Muscle layer of duodenum (tissue), 2 donors: ENCODE results near the gene C2CD4C.
"Not testable (repeated sequence)": the region's sequence is repeated elsewhere in the genome, so short reads cannot be mapped to it uniquely, and the experiment has no call there.

Experiments
- H3K27ac ChIP-seq: one replicate; pipeline ENCODE4 v1.7.0; 2013; ENCODE audit warnings: mild to moderate bottlenecking, low read length
- H3K27me3 ChIP-seq: one replicate; pipeline ENCODE4 v1.7.0; 2013; ENCODE audit warnings: low read depth, mild to moderate bottlenecking, control low read depth, low read length
- H3K36me3 ChIP-seq, 2 donors: one replicate each; pipeline ENCODE4 v1.7.0; 2013; ENCODE audit warnings: low read length in 2 of 2, control low read depth in 1 of 2, mild to moderate bottlenecking in 1 of 2; ENCODE audit not compliant: insufficient read depth in 2 of 2, control insufficient read depth in 1 of 2
- H3K4me1 ChIP-seq, 2 donors: one replicate each; pipeline ENCODE4 v1.7.0; 2013; ENCODE audit warnings: low read length in 2 of 2, mild to moderate bottlenecking in 2 of 2, control low read depth in 1 of 2, moderate library complexity in 1 of 2; ENCODE audit not compliant: insufficient read depth in 2 of 2, control insufficient read depth in 1 of 2
- H3K4me3 ChIP-seq, 2 donors: one replicate each; pipeline ENCODE4 v1.7.0; 2013; ENCODE audit warnings: low read length in 2 of 2, low read depth in 1 of 2, mild to moderate bottlenecking in 1 of 2
- H3K9me3 ChIP-seq, 2 donors: one replicate each; pipeline ENCODE4 v1.7.0; 2013; ENCODE audit warnings: low read length in 2 of 2, control low read depth in 1 of 2, mild to moderate bottlenecking in 1 of 2; ENCODE audit not compliant: control insufficient read depth in 1 of 2
- donor health status: healthy.

The C2CD4C gene

DNA sequence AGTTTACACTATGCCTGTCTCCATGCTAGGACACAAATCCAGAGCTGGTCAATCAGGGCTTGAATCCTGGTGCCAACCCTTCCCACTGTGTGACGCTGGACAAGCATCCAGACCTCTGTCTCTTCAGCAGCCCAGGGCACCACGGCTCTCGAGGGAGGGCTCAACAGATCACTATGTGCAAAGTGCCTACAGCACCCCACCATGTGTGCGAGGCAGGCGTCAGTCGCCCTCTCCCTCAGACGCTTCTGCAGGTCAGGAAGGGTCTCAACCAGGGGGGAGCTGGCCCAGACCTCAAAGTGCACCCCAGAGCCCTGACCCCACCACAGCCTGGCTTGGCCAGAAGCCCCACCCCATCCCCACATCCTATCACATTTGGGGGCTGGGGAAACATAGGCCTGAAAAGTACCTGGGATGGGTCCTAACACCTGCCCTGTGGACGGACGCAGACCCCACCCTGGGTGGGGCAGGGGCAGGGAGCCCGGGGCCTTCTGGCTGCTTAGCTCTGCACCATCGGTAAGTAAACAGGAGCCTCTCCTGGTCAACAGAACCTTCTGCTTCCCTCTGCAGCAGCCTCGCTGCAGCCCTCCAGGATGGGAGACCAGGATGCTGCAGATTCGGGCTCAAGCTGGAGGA, 2.9 kb upstream of the C2CD4C start:
- Histone ChIP-seq H3K4me3 (no peak overlapping the region), H3K9me3 (no peaks in the 10 kb centered on the region), H3K27ac (no peak overlapping the region), H3K4me1 (peaks cover 0 to 18% of the 10 kb centered on the region in 2 donors), H3K36me3 (peaks cover 0 to 4% of the 10 kb centered on the region in 2 donors), H3K27me3 (peaks cover 14% of the 10 kb centered on the region)

DNA sequence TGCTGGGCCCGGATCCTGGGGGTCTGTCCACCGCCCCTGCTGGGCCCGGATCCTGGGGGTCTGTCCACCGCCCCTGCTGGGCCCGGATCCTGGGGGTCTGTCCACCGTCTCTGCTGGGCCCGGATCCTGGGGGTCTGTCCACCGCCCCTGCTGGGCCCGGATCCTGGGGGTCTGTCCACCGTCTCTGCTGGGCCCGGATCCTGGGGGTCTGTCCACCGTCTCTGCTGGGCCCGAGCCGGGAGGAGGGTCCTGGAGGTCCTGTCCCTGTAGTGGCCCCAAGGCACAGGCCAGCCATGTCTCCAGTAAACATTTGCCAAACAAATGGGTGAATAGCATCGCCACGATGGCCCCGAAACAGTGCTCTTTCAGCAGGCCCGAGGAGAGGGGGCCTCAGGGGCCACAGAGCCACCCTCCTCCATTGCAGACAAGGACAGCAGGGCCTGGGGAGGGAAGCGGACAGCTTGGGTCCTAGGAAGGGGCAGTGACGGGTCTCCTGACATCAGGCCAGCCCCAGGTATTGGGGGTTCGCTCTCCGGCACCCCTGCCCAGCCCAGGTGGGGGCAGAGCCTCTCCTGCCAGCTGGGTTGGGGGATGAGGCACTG, 2.3 kb upstream of the C2CD4C start:
- Histone ChIP-seq H3K4me1 (peaks cover 0 to 18% of the 10 kb centered on the region in 2 donors), H3K27me3 (peaks cover 14% of the 10 kb centered on the region)
- not testable (repeated sequence) for H3K27ac ChIP-seq, H3K4me3 ChIP-seq, H3K36me3 ChIP-seq, H3K9me3 ChIP-seq

DNA sequence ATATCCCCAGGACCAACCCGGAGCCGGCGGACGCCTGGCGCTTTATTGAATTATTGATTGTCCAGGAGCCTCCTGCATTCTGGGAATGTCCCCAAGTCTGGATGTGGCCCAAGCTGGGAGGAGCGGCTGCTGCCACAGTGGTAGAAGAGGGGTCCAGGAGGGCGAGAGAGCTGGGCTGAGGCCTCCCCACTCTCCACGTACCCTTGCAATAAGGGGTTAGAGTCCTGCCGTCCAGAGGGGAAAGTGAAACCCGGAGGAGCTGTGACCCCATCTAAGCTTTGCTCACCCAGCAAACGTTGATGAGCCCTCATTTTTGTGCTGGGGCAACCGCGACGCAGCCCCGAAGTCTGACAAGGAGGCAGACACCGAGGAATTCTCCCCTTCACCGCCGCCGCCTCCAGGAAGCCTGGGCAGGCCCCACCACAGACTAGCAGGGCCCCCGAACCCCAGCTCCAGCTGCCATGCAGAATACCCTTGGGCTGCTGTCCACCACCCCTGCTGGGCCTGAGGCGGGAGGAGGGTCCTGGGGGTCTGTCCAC, 1.4 kb upstream of the C2CD4C start:
- Histone ChIP-seq H3K4me1 (peaks cover 0 to 18% of the 10 kb centered on the region in 2 donors), H3K36me3 (no peaks in the 10 kb centered on the region), H3K27ac (no peak overlapping the region), H3K9me3 (no peaks in the 10 kb centered on the region), H3K4me3 (no peak overlapping the region), H3K27me3 (peaks cover 14% of the 10 kb centered on the region)

DNA sequence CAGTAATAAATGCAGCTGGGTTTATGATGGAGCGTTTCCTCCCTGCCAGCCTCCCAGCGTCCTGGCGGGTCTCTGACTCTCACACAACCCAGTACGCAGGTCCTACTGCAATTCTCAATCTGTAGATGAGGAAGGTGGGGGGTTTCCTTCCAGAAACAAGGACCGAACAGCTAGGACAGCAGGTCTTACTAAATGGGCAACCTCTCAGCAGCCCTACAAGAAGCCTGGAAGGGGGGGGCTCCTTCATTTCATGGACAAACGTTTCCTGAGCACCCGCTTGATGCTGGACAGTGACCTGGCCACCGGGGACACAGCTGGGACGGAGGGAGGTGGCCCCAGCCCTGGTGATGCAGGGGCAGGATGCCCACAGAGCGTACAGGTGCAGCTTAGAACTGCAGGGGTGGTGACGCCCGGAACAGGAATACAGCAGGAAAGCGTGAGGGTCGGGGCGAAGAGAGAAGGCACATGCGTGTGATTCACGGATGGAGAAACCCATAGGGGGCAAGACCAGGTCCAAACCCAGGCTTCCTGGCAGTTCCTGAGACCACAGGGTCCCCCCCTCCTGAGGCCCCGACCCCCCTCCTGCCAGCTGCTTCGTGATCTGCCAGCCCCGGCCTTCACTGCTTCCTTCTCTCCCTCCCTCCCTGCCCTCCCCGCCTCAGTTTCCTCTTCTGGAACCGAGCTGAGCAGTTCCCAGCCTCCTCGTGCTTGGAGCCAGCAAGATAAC, 732 bp upstream of the C2CD4C start:
- H3K4me1 ChIP-seq, result peaks cover 0 to 18% of the 10 kb centered on the region in 2 donors
- peak overlapping the region in 1 of 2 donors; percentile 57 for H3K4me3 ChIP-seq
- no peaks in the 10 kb centered on the region for H3K36me3 ChIP-seq
- no peaks in the 10 kb centered on the region for H3K9me3 ChIP-seq
- H3K27me3 ChIP-seq, result peaks cover 14% of the 10 kb centered on the region
- H3K27ac ChIP-seq, result no peak overlapping the region

DNA sequence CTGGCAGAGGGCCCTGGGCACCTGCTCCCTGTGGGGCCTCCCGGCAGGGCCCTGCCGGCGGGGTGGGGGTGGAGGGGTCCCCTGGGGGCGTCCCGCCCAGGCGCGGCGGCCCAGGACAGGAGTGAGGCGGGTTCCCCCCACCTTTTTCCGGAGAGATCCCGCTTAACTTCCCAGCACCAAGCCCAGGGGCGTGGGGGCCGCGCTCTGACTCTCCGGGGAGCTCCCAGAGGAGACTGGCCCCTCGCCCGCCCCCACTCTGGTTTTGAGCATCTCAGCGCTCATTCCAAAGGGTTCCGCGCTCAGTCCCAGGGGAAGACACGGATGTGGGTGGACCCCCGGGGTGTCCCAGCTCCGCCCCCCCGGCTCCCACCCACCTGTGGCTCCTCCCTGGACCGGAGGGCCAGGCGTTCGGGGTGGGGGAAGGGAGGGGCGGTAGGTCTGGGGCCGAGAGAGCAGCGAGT, 476 bp downstream of the C2CD4C start:
- H3K4me1 ChIP-seq, result peaks cover 0 to 18% of the 10 kb centered on the region in 2 donors

DNA sequence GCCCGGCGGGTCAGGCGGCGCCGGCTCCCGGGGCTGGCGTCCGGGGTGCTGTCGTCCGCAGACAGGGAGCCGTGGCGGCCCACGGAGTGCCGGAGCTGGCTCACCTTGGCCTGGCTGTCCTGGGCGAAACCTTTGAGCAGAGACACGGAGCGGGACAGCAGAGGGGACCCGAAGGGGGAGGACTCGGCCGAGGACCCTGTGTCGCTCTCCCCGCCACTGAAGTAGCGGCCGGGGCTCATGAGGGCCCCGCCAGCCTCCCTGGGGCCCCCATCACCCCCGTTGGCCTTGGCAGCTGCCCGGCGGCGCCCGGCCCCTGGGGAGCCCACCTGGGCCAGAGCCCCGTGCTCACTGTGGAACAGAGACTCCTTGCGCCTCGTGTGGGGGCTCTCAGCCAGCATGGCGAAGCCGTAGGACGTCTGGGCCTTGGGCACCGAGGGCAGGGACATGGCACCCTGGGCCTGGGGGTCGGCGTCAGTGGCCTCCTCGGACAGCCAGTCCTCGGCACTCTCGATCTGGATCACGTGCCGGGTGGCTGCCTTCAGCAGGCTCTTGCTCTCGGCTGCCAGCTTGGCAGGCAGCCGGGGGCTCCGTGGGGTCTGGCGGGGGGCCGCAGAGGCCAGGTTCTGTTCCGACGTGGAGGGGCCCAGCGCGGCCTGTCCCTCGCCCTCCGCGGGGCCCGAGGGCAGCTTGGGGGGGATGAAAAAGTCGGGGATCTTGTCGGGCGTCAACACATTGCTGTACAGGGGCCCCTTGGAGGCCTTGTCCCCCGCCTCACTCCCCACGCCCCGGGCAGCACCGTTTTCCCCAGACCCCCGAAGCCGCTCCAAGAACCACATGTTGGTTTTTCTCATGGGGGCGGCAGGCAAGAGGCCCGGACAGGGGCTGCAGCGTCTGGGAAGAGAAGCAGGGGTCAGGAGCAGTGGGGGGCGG, 1.2 kb downstream of the C2CD4C start:
- Histone ChIP-seq H3K9me3 (no peaks in the 10 kb centered on the region), H3K4me3 (peak overlapping the region in 1 of 2 donors; percentile 57), H3K27ac (no peak overlapping the region), H3K27me3 (peaks cover 14% of the 10 kb centered on the region), H3K36me3 (no peaks in the 10 kb centered on the region), H3K4me1 (peaks cover 0 to 18% of the 10 kb centered on the region in 2 donors)

More for the DNA sequence above, 476 bp downstream of the C2CD4C start:
- Histone ChIP-seq H3K27me3 (peaks cover 14% of the 10 kb centered on the region), H3K27ac (no peak overlapping the region), H3K4me3 (peak overlapping the region in 1 of 2 donors; percentile 57), H3K9me3 (no peaks in the 10 kb centered on the region), H3K36me3 (no peaks in the 10 kb centered on the region)

DNA sequence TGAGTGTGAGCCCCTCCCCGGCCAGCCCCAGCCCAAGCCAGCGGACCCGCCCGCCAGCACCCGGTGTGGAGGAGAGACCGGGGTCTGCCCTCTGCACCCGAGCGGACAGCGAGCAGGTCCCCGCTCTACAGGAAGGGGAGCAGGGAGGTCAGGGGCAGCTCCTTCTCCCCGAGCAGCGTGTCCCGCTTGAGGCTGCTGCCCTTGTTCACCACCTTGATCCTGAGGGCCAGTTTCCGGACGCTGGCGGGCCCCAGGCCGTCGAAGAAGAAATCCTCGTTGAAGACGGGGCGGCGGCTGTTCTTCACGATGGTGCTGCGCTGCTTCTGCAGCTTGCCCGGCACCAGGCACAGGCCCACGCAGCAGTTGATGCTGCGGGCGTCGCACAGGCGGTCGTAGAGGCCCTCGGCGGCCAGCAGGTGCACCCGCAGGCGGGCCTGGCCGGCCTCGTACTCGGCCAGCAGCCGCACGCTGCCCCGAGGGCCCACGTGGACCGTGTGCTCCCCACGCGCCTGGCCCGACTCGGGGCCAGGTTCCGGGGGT, 1.9 kb downstream of the C2CD4C start:
- H3K4me3 ChIP-seq, result no peak overlapping the region
- H3K4me1 ChIP-seq, result peaks cover 0 to 18% of the 10 kb centered on the region in 2 donors
- no peaks in the 10 kb centered on the region for H3K36me3 ChIP-seq
- no peaks in the 10 kb centered on the region for H3K9me3 ChIP-seq
- H3K27ac ChIP-seq, result no peak overlapping the region
- peaks cover 11% of the 10 kb centered on the region for H3K27me3 ChIP-seq

DNA sequence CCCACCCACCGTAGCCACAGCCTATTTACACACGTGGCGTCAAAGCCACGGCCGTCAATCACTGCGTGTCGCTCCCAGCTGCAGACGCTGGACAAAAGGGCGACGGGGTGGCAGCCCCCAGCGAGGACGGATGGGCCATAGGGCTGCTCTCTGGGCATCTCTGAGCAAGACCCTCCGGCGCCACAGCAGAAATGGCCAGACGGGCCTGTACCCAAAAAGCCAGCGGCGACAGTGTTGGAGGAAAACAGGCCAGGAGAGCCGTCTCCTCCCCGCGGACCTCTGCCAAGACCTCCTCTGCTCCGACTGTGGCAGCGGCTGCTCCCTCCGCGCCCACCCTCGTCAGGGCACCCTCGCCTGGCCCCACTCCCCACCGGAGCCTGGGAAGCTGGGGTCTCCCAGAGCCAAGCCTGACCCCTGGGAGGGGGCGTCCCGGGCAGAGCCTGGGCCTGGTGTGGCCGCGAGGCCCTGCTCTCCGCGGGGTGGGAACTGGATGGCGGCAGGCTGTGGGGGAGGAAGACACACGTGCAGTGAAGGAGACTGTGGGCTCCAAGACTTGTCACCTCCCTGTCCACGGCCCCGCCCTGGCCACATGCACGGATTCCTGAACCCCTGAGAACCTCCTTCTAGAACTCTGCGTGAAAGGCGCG, 2.7 kb downstream of the C2CD4C start:
- Histone ChIP-seq H3K9me3 (no peaks in the 10 kb centered on the region), H3K4me1 (peaks cover 0 to 18% of the 10 kb centered on the region in 2 donors), H3K36me3 (no peaks in the 10 kb centered on the region), H3K27ac (no peak overlapping the region), H3K4me3 (no peak overlapping the region), H3K27me3 (peaks cover 9% of the 10 kb centered on the region)

DNA sequence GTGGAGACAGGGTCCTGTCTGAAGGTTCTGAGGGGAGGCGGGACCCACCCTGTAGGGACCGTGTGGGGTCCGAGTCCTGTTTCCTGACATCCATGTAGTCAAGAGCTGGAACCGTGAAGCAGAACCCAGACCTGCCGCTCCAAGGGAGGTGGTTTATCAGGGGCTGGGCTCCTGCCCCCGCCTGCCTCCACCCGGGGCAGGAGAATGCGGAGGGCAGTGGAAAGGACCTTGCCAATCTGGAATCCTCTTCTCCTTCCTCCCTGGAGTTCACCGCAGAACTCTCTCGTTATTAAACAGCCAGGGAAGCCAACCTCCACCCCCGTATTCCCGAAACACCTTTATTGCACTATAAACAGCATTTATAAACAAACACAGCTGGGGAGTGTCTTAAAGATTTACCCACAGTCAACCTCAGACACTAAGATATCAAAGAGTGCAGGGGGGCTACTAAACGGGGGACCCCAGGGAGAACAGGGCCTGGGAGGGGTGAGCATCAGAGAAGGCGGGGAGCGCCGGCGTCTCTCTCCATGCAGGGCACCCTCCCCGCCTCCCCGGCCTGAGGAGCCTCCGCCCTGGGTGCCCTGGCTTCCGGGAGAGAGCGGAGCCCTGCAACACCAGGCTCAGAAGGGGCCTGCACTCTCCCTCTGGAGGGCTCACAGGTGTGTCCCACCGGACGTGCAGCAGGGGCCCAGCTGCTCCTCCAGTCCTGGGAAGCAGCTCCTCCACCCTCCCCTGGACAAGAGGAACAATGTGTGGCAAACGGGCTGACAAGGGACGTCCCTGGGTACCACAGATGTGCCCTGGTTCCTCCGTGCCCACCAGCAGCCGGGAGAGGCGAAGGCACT, 3.6 kb downstream of the C2CD4C start:
- peaks cover 9% of the 10 kb centered on the region for H3K27me3 ChIP-seq
- H3K4me3 ChIP-seq, result no peak overlapping the region
- H3K9me3 ChIP-seq, result no peaks in the 10 kb centered on the region
- no peak overlapping the region for H3K27ac ChIP-seq
- no peaks in the 10 kb centered on the region for H3K36me3 ChIP-seq
- peaks cover 0 to 18% of the 10 kb centered on the region in 2 donors for H3K4me1 ChIP-seq
